ENCODE measurements around the gene SYCE1. TPM values are rescaled to one million over a fixed set of nuclear protein-coding genes. Genes with fewer than 3 reads are reported as not detected.
"Not testable (repeated sequence)": the region's sequence is repeated elsewhere in the genome, so short reads cannot be mapped to it uniquely, and the experiment has no call there.

SYCE1 gene
- total and polyA plus RNA-seq, 2 donors (not counting 1 experiment from before 2014, with no cell fraction given): 0.17 to 0.30 TPM

- TF ChIP-seq EZH2 (IDR thresholded peaks at IDR 0.05; ENCODE audit: low read length, missing control alignments): no peak
- TF ChIP-seq CTCF (conservative IDR thresholded peaks at IDR 0.05 in 1 of 2, IDR thresholded peaks at IDR 0.05 in 1 of 2; ENCODE audit: low read depth in 1 of 2, low read length in 2 of 2): no peak
- Histone ChIP-seq H3K4me1 (ENCODE audit: control insufficient read depth, extremely low read depth, insufficient read depth, low read length) (no peaks in the 10 kb centered on the region), H4K20me1 (ENCODE audit: control insufficient read depth, extremely low read depth, insufficient read depth, low read length) (no peaks in the 10 kb centered on the region), H3K9me3 (ENCODE audit: control insufficient read depth, insufficient read depth, low read depth, low read length) (no peaks in the 10 kb centered on the region), H3K27me3 (ENCODE audit: control insufficient read depth, insufficient read depth, low read length) (no peaks in the 10 kb centered on the region), H3K9ac (ENCODE audit: insufficient read depth, low read length) (no peak overlapping the region), H3K4me3 (replicated peaks in 1 of 4; ENCODE audit: control extremely low read depth in 1 of 4, insufficient read depth in 1 of 4, low read depth in 3 of 4, low read length in 4 of 4) (no peak overlapping the region), H3K27ac (ENCODE audit: insufficient read depth, low read length) (no peak overlapping the region), H3K4me2 (ENCODE audit: extremely low read depth, insufficient read depth, low read length) (no peak overlapping the region), H3K79me2 (ENCODE audit: control insufficient read depth, insufficient read depth, low read length) (no peaks in the 10 kb centered on the region), H2AFZ (ENCODE audit: low read length) (no peak overlapping the region), H3K36me3 (ENCODE audit: control insufficient read depth, insufficient read depth, low read length) (no peaks in the 10 kb centered on the region)
- no peak for DNase-seq (ENCODE audit: low read depth in 2 of 2)
These were observed 20.9 kb downstream of the SYCE1 start for GRCh38 chr10:133544506-133544905.

- not testable (repeated sequence) for H3K36me3 ChIP-seq (ENCODE audit: control insufficient read depth, insufficient read depth, low read length); DNase-seq (ENCODE audit: low read depth in 2 of 2); H3K27me3 ChIP-seq (ENCODE audit: control insufficient read depth, insufficient read depth, low read length); H3K4me2 ChIP-seq (ENCODE audit: extremely low read depth, insufficient read depth, low read length); H3K9ac ChIP-seq (ENCODE audit: insufficient read depth, low read length); H3K9me3 ChIP-seq (ENCODE audit: control insufficient read depth, insufficient read depth, low read depth, low read length); H3K4me1 ChIP-seq (ENCODE audit: control insufficient read depth, extremely low read depth, insufficient read depth, low read length); H4K20me1 ChIP-seq (ENCODE audit: control insufficient read depth, extremely low read depth, insufficient read depth, low read length); H3K27ac ChIP-seq (ENCODE audit: insufficient read depth, low read length); H3K4me3 ChIP-seq (replicated peaks in 1 of 4; ENCODE audit: control extremely low read depth in 1 of 4, insufficient read depth in 1 of 4, low read depth in 3 of 4, low read length in 4 of 4); H2AFZ ChIP-seq (ENCODE audit: low read length); H3K79me2 ChIP-seq (ENCODE audit: control insufficient read depth, insufficient read depth, low read length)
These were observed 23.9 kb downstream of the SYCE1 start for GRCh38 chr10:133541441-133541975.

- no peaks in the 10 kb centered on the region for H3K4me1 ChIP-seq (ENCODE audit: control insufficient read depth, extremely low read depth, insufficient read depth, low read length)
- H3K27ac ChIP-seq (ENCODE audit: insufficient read depth, low read length): no peak overlapping the region
- H3K9ac ChIP-seq (ENCODE audit: insufficient read depth, low read length): no peak overlapping the region
- H3K9me3 ChIP-seq (ENCODE audit: control insufficient read depth, insufficient read depth, low read depth, low read length): no peaks in the 10 kb centered on the region
- H4K20me1 ChIP-seq (ENCODE audit: control insufficient read depth, extremely low read depth, insufficient read depth, low read length): no peaks in the 10 kb centered on the region
- no peaks in the 10 kb centered on the region for H3K36me3 ChIP-seq (ENCODE audit: control insufficient read depth, insufficient read depth, low read length)
- no peak overlapping the region for H3K4me3 ChIP-seq (replicated peaks in 1 of 4; ENCODE audit: control extremely low read depth in 1 of 4, insufficient read depth in 1 of 4, low read depth in 3 of 4, low read length in 4 of 4)
- TF ChIP-seq EZH2 (IDR thresholded peaks at IDR 0.05; ENCODE audit: low read length, missing control alignments): no peak
- no peak for TF ChIP-seq CTCF (conservative IDR thresholded peaks at IDR 0.05 in 1 of 2, IDR thresholded peaks at IDR 0.05 in 1 of 2; ENCODE audit: low read depth in 1 of 2, low read length in 2 of 2)
- no peak overlapping the region for H3K4me2 ChIP-seq (ENCODE audit: extremely low read depth, insufficient read depth, low read length)
- no peaks in the 10 kb centered on the region for H3K27me3 ChIP-seq (ENCODE audit: control insufficient read depth, insufficient read depth, low read length)
- H2AFZ ChIP-seq (ENCODE audit: low read length): no peak overlapping the region
- no peak for DNase-seq (ENCODE audit: low read depth in 2 of 2)
- H3K79me2 ChIP-seq (ENCODE audit: control insufficient read depth, insufficient read depth, low read length): no peaks in the 10 kb centered on the region
These were observed 27.5 kb downstream of the SYCE1 start for GRCh38 chr10:133537546-133538545.
